MM.1S (cell line): ENCODE measurements around the gene FIBP.

Experiments
- DNase-seq: peaks from one replicate; pipeline ENCODE4 v3.0.0-alpha.2; 2015
- H2AFZ ChIP-seq: fragments of 300-600 bp; sonication (generic); 2 replicates; pipeline ENCODE4 v1.6.0; 2016; ENCODE audit warnings: antibody characterized with exemption, low read length
- H3F3A ChIP-seq: fragments of 300-600 bp; sonication (generic); 2 replicates; pipeline ENCODE4 v1.6.1; 2016; ENCODE audit warnings: mild to moderate bottlenecking, antibody characterized with exemption, low read length, moderate library complexity, mixed read lengths; ENCODE audit not compliant: insufficient read depth
- H3K27ac ChIP-seq: fragments of 300-600 bp; sonication (generic); 2 replicates; pipeline ENCODE4 v1.5.1; 2016; ENCODE audit warnings: mild to moderate bottlenecking, low read length
- H3K27me3 ChIP-seq: fragments of 300-600 bp; sonication (generic); replicated peaks from 2 replicates; pipeline ENCODE4 v1.6.0; 2016; ENCODE audit warnings: low read length; ENCODE audit not compliant: insufficient read depth
- H3K36me3 ChIP-seq: fragments of 300-600 bp; sonication (generic); replicated peaks from 2 replicates; pipeline ENCODE4 v1.6.1; 2016; ENCODE audit warnings: mild to moderate bottlenecking, low read length, mixed read lengths; ENCODE audit not compliant: insufficient read depth
- H3K4me1 ChIP-seq: fragments of 300-600 bp; sonication (generic); 2 replicates; pipeline ENCODE4 v1.6.1; 2016; ENCODE audit warnings: low read length, mixed read lengths
- H3K4me2 ChIP-seq: fragments of 300-600 bp; sonication (generic); 2 replicates; pipeline ENCODE4 v1.6.0; 2016; ENCODE audit warnings: low read depth, low read length
- H3K4me3 ChIP-seq: fragments of 300-600 bp; sonication (generic); 2 replicates; pipeline ENCODE4 v1.5.1; 2016; ENCODE audit warnings: low read length, mixed read lengths
- H3K79me2 ChIP-seq: fragments of 300-600 bp; sonication (generic); 2 replicates; pipeline ENCODE4 v1.6.1; 2016; ENCODE audit warnings: mixed run types, low read length, mixed read lengths
- H3K9ac ChIP-seq: fragments of 300-600 bp; sonication (generic); 2 replicates; pipeline ENCODE4 v1.6.1; 2016; ENCODE audit warnings: low read length, mixed read lengths
- H3K9me2 ChIP-seq: fragments of 300-600 bp; sonication (generic); replicated peaks from 2 replicates; pipeline ENCODE4 v1.6.1; 2016; ENCODE audit warnings: mild to moderate bottlenecking, low read length, mixed read lengths; ENCODE audit not compliant: insufficient read depth
- H3K9me3 ChIP-seq: fragments of 300-600 bp; sonication (generic); replicated peaks from 2 replicates; pipeline ENCODE4 v1.6.1; 2016; ENCODE audit warnings: mild to moderate bottlenecking, low read length, mixed read lengths; ENCODE audit not compliant: insufficient read depth
- H4K20me1 ChIP-seq: fragments of 300-600 bp; sonication (generic); 2 replicates; pipeline ENCODE4 v1.6.1; 2016; ENCODE audit warnings: mild to moderate bottlenecking, low read length, moderate library complexity, mixed read lengths; ENCODE audit not compliant: insufficient read depth
- EZH2 ChIP-seq: fragments of 300-600 bp; sonication (generic); optimal IDR thresholded peaks from 2 replicates; pipeline ENCODE3; 2017; ENCODE audit warnings: low read depth, mild to moderate bottlenecking, antibody characterized with exemption, low read length, mixed read lengths
- EZH2phosphoT487 ChIP-seq: fragments of 300-600 bp; sonication (generic); IDR thresholded peaks from 2 replicates; pipeline ENCODE4 v1.6.1; 2018; ENCODE audit warnings: antibody characterized with exemption, low read length
- TF ChIP-seq, protein P1 (sequence below): fragments of 300-600 bp; sonication (generic); IDR thresholded peaks from 2 replicates; pipeline ENCODE4 v1.5.1; 2016; ENCODE audit warnings: antibody characterized with exemption, low read length, mixed read lengths

Gene FIBP

GRCh38 chr11:65915821-65916251 lies 27.6 kb upstream of the FIBP start:
- no peak for DNase-seq
- Histone ChIP-seq H3K4me2 (no peak overlapping the region), H4K20me1 (no peaks in the 10 kb centered on the region), H3K4me1 (peaks cover 14% of the 10 kb centered on the region; the same call in 1 of the 2 replicates), H3K4me3 (no peak overlapping the region), H3K27me3 (no peaks in the 10 kb centered on the region), H3K9me3 (no peaks in the 10 kb centered on the region), H3K9me2 (no peaks in the 10 kb centered on the region), H3K36me3 (no peaks in the 10 kb centered on the region), H3F3A (peaks cover 4% of the 10 kb centered on the region; the same call in 1 of the 2 replicates), H3K9ac (no peak overlapping the region), H3K27ac (no peak overlapping the region), H3K79me2 (peaks cover 36% of the 10 kb centered on the region), H2AFZ (no peak overlapping the region)
- TF ChIP-seq, protein P1, sequence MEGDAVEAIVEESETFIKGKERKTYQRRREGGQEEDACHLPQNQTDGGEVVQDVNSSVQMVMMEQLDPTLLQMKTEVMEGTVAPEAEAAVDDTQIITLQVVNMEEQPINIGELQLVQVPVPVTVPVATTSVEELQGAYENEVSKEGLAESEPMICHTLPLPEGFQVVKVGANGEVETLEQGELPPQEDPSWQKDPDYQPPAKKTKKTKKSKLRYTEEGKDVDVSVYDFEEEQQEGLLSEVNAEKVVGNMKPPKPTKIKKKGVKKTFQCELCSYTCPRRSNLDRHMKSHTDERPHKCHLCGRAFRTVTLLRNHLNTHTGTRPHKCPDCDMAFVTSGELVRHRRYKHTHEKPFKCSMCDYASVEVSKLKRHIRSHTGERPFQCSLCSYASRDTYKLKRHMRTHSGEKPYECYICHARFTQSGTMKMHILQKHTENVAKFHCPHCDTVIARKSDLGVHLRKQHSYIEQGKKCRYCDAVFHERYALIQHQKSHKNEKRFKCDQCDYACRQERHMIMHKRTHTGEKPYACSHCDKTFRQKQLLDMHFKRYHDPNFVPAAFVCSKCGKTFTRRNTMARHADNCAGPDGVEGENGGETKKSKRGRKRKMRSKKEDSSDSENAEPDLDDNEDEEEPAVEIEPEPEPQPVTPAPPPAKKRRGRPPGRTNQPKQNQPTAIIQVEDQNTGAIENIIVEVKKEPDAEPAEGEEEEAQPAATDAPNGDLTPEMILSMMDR = no peak
- TF ChIP-seq EZH2phosphoT487 (no peak), EZH2 (no peak)

- Histone ChIP-seq H3K27ac (no peak overlapping the region), H3K9me2 (no peaks in the 10 kb centered on the region), H3K4me2 (no peak overlapping the region), H3K79me2 (peaks cover 30% of the 10 kb centered on the region), H3F3A (peaks cover 4% of the 10 kb centered on the region; the same call in 1 of the 2 replicates), H4K20me1 (no peaks in the 10 kb centered on the region), H2AFZ (no peak overlapping the region), H3K9me3 (no peaks in the 10 kb centered on the region), H3K27me3 (no peaks in the 10 kb centered on the region), H3K9ac (no peak overlapping the region), H3K36me3 (no peaks in the 10 kb centered on the region), H3K4me1 (peaks cover 14% of the 10 kb centered on the region; the same call in 1 of the 2 replicates), H3K4me3 (no peak overlapping the region)
- TF ChIP-seq EZH2 = no peak
- TF ChIP-seq, protein P1 = no peak
- TF ChIP-seq EZH2phosphoT487 = no peak
- no peak for DNase-seq
Observed at GRCh38 chr11:65915101-65915820, 27.0 kb upstream of the FIBP start.

GRCh38 chr11:65912845-65913244 lies 24.6 kb upstream of the FIBP start:
- no peak for DNase-seq
- Histone ChIP-seq H3F3A (peaks cover 14% of the 10 kb centered on the region), H3K9me3 (no peaks in the 10 kb centered on the region), H3K27me3 (no peaks in the 10 kb centered on the region), H3K4me3 (no peak overlapping the region), H3K27ac (no peak overlapping the region), H3K9me2 (no peaks in the 10 kb centered on the region), H3K9ac (no peak overlapping the region), H4K20me1 (no peaks in the 10 kb centered on the region), H3K79me2 (peaks cover 14% of the 10 kb centered on the region), H3K36me3 (no peaks in the 10 kb centered on the region), H3K4me1 (peaks cover 18% of the 10 kb centered on the region; the same call in 1 of the 2 replicates), H2AFZ (no peak overlapping the region), H3K4me2 (no peak overlapping the region)
- TF ChIP-seq, protein P1 = no peak
- no peak for TF ChIP-seq EZH2phosphoT487
- TF ChIP-seq EZH2 = no peak
